GM19193 (cell line): ENCODE measurements around the gene TBX21.

Experiments
- POLR2A ChIP-seq: IDR thresholded peaks from 4 replicates; pipeline ENCODE4 v1.6.1; 2011; ENCODE audit not compliant: insufficient read depth, insufficient read length; ENCODE audit errors: extremely low read depth

Gene TBX21

GRCh38 chr17:47716375-47716774, 16.7 kb upstream of the TBX21 start:
- TF ChIP-seq POLR2A, result no peak

DNA sequence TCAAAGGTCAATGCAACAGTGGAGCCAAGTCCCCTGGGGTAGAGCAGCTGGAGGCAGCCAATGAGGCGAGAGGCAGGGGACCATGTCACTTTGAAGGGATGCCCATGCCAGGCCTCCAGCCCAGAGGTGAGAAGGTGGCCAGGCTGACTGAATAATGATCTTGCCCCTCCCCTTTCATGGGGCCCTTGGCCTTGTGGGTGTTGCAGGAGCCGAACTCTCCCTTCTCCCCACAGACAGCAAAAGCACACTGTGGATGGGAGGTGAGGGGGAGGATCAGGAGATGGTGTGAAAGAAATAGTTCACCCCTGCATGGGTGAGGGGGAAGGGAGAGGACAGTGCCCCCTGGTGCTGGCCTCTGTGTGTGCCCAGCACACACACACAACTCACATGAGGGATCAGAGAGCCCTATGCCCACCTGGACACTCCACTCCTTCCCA, 15.8 kb upstream of the TBX21 start:
- no peak for TF ChIP-seq POLR2A

- no peak for TF ChIP-seq POLR2A
Observed at GRCh38 chr17:47717979-47718621, 14.9 kb upstream of the TBX21 start.

DNA sequence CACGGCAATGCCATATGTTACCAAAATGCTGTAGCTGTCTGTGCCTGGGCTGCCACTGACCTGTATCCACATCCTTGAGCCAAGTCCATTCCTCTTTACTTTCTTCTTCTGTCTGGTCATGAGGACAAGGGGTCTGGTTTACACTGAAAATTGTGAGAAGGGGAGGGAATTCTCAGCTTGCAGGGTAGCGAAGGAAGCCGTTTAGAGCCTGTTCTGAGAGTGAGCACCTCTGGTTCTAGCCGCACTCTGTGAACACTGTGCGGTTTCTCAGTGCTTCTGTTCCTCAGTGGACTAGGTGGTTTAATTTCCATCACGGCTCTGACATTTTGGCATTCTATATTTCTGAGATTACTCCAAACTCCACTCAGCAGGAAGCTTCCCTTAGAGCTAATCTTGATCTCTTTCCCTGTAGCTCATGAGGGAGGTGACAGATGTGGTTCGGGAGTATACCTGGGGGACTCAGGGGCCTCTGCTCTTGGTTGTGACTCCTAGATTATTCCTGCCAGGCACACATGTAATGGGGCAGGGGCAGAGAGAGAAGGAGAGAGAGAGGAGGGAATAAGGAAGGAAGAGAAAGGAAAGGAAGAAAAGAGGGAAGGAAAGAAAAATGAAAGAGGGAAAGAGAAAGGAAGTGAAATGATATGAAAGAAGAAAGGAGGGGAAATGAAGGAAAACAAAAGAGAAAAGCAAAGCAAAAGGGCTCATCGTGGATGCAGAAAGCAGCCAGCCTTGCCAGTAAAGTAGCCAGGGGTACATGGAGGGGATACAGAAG, 14.2 kb upstream of the TBX21 start:
- TF ChIP-seq POLR2A, result no peak

DNA sequence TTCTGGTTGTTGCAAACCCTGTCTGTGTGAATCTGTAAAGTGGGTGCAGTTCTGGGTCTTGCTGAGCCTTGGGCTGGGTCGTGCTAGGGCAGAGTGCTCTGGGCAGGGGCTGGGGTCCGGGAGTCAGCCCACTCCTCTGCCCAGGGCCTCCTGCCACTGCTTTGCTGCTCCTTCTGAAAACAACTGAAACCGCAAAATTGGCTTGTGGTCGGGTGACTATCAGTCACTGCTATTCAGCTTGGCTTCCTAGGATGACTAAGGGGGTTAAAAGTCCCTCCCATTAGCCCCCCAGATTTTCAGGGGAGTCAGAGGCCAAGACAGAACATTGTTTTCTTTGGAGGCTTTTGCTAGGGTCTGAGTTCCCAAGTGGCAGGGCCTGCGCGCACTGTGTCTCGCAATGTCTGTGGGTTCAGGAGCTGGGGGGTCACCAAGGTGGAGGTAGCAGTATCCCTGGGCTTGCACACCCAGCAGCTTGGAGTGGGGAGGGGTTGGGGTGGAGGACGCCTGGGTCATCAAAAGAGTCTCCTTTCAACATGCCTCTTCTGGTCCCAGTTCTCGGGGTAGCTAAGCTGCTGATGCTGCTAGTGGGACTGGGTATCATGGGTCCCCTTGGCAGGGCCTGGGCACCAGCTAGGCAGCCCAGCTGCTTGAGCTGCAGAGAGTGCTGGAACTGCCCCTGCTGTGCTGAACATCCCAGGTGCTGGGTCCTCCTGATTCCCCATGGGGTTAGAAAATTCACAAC, 13.5 kb upstream of the TBX21 start:
- no peak for TF ChIP-seq POLR2A

GRCh38 chr17:47720196-47720595, 12.8 kb upstream of the TBX21 start:
- TF ChIP-seq POLR2A, result no peak

- no peak for TF ChIP-seq POLR2A
Observed at GRCh38 chr17:47720754-47721533, 12.1 kb upstream of the TBX21 start.

- no peak for TF ChIP-seq POLR2A
Observed at GRCh38 chr17:47721725-47722124, 11.3 kb upstream of the TBX21 start.

GRCh38 chr17:47724705-47725104, 8.3 kb upstream of the TBX21 start:
- no peak for TF ChIP-seq POLR2A

DNA sequence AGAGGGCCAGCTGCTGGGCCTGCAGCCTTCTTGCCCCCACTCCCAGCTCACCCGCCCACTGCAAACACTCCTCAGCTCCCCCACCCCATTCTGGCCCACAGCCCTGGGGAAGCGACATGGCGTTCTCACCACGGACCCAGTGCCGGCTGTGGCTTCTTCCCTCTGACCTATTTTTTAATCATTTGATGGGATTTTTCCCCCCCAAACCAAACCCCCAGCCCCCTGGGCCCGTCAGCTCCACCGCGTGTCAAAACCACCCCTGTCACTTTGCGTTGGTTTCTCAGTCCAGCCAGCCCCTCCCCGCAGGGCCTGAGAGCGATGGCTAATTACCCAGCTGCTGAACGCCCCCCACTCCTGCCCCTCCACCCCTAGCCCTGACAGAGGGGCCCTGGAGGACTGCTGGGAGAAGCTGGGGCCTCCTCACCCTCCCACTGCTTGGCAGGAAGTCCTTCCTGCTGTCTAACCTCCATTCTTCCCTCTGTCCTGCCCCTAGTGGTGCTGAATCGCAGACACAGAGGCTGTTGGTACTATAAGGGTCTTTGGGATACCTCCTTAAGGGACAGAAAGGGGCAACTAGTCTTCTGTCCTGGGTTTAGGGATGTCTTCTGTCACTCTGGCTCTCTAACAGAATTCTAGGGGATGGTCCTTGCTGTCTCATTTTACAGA, 7.5 kb upstream of the TBX21 start:
- TF ChIP-seq POLR2A, result no peak

GRCh38 chr17:47726796-47727703, 6.0 kb upstream of the TBX21 start:
- TF ChIP-seq POLR2A, result no peak

GRCh38 chr17:47727704-47728036, 5.4 kb upstream of the TBX21 start:
- TF ChIP-seq POLR2A, result no peak

DNA sequence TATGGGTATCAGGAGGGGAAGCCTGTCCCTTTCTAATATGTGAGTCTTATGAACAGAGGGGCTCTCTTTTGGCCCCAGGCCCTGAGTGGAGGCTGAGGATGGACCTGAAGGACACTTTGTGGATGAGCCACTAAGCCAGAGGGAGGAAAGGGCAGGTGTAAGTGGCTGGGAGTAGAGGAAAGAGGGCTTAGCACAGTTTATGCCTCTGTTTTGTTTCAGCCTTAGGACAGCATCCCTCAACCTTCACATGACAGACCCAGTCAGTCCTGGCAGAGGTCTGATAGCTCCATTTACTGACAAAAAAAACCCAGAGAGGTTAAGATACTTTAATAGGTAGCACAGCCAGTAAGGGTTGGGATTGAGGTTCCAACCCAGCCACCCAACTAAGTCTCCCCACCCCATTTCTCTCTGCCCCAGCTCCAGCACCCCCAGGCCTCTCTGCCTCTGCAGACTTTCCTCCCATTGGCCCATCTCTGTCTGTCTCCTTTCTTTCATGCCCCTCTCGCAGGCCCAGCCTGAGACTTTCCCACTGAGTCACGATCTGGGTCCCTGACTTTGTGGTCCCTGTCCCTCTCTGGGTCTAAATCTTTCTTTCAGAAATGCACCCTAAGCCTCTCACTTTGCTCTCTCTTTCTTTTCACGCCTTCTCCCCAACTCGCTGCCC, 4.7 kb upstream of the TBX21 start:
- TF ChIP-seq POLR2A, result no peak

- TF ChIP-seq POLR2A, result no peak
Observed at GRCh38 chr17:47729476-47729875, 3.6 kb upstream of the TBX21 start.

DNA sequence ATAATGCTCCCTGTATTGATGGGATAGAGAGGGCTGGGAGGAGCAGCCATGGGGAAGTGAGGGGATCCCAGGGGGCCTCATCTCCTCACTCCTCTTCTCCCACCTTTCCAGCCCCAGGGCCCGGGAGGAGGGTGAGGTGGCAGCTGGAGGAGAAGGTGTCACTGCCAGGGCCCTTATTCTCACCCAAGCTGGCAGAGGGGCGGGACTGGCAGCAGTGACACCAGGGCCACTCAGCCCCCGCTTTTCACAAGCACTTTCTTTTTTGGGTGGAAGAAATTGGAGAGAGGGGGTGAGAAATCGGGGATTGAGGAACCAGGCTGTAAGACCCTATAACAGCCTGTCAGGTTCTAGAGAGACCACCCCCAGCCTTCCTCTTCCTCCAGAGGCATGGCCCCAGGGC, 2.4 kb upstream of the TBX21 start:
- TF ChIP-seq POLR2A, result no peak
